Astrocyte of the spinal cord (primary cell): ENCODE data around the gene VPS8.

Experiments
- DNase-seq: peaks from one replicate; pipeline ENCODE4 v3.0.0; 2011; ENCODE audit warnings: low read depth, low spot score
- H3K4me3 ChIP-seq: 2 replicates; pipeline ENCODE4 v1.5.1; 2011; ENCODE audit warnings: low read depth, mild to moderate bottlenecking, low read length, moderate library complexity
- in situ Hi-C: cut with HindIII; loops from 2 replicates; pipeline ENCODE4 v1.10.0; 2017; ENCODE audit warnings: low sequenced_read_pairs
- TF ChIP-seq, protein P1 (sequence below): IDR thresholded peaks from 2 replicates; pipeline ENCODE4 v1.5.1; 2012; ENCODE audit warnings: low read depth, mild to moderate bottlenecking, low read length, inconsistent platforms

Gene VPS8

GRCh38 chr3:185037801-185038200 is 225.8 kb downstream of the VPS8 start:
- H3K4me3 ChIP-seq: no peak overlapping the region
- in situ Hi-C loops: no loop called here
- no peak for DNase-seq
- TF ChIP-seq, protein P1, sequence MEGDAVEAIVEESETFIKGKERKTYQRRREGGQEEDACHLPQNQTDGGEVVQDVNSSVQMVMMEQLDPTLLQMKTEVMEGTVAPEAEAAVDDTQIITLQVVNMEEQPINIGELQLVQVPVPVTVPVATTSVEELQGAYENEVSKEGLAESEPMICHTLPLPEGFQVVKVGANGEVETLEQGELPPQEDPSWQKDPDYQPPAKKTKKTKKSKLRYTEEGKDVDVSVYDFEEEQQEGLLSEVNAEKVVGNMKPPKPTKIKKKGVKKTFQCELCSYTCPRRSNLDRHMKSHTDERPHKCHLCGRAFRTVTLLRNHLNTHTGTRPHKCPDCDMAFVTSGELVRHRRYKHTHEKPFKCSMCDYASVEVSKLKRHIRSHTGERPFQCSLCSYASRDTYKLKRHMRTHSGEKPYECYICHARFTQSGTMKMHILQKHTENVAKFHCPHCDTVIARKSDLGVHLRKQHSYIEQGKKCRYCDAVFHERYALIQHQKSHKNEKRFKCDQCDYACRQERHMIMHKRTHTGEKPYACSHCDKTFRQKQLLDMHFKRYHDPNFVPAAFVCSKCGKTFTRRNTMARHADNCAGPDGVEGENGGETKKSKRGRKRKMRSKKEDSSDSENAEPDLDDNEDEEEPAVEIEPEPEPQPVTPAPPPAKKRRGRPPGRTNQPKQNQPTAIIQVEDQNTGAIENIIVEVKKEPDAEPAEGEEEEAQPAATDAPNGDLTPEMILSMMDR: no peak

- in situ Hi-C loops: no loop called here
- no peak overlapping the region for H3K4me3 ChIP-seq
- DNase-seq: no peak
- TF ChIP-seq, protein P1: no peak
Observed at GRCh38 chr3:185040425-185040824, 228.5 kb downstream of the VPS8 start.

DNA sequence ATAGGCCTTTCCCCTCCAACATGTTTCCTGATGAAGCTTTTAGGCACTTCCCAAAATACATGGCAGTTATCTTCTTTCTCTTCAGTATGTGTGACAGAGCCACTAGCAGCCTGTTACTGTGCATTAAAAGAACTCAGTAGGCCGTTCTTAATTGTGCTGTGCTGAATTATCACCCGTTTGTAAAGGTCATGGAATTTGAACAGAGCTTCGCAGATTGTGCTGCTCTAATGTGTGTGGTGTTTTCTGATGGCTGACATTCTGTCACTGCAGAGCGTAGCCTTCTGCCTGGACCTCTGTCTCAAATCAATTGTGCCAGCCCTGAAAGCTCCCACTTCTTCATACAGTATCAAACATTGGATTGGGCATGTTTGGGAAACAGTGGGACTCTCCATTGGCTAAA is 229.6 kb downstream of the VPS8 start:
- in situ Hi-C loops: no loop called here
- H3K4me3 ChIP-seq: no peak overlapping the region
- TF ChIP-seq, protein P1: no peak
- DNase-seq: no peak

- TF ChIP-seq, protein P1: no peak
- DNase-seq: no peak
- in situ Hi-C loops: no loop called here
Observed at GRCh38 chr3:185042312-185043050, 230.5 kb downstream of the VPS8 start.

GRCh38 chr3:185046164-185046515 is 234.2 kb downstream of the VPS8 start:
- no peak for DNase-seq
- TF ChIP-seq, protein P1: no peak
- in situ Hi-C loops: no loop called here
- H3K4me3 ChIP-seq: no peak overlapping the region

More at GRCh38 chr3:185042312-185043050, 230.5 kb downstream of the VPS8 start:
- H3K4me3 ChIP-seq: no peak overlapping the region

DNA sequence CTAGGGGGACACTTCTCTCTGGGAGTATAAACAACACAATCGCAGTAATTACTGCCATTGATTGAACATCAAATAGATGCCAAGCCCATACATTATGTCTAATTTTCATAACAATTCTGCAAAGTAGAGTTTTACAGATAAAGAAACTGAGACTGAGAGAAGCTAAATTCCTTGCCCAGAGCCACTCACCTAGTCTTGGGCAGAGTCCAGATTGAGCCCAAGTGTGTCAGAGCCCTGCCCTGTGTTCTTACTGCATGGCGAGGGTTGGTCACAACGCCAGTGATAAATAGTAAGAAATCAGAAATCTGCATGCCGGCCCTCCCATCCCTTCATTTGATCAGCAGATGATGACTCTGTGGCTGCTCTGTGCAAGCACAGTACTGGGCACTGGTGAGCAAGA is 234.6 kb downstream of the VPS8 start:
- no peak overlapping the region for H3K4me3 ChIP-seq
- TF ChIP-seq, protein P1: no peak
- in situ Hi-C loops: no loop called here
- DNase-seq: no peak
